ENCODE data around the gene MOSPD3. TPM values are rescaled to one million over a fixed set of nuclear protein-coding genes. Genes with fewer than 3 reads are reported as not detected.
A peak's percentile ranks its signal among the peaks of the same experiment; 100 is the strongest.
"Not testable (repeated sequence)": the region's sequence is repeated elsewhere in the genome, so short reads cannot be mapped to it uniquely, and the experiment has no call there.

The MOSPD3 gene
- total RNA-seq, 1 experiment from 2014 or later: 16.7 TPM

- Histone ChIP-seq H4K8ac (replicated peaks; ENCODE audit: insufficient read length, low read depth, low read length) (no peak overlapping the region), H3K4me1 (ENCODE audit: insufficient read depth, low read length) (peaks cover 4% of the 10 kb centered on the region; the same call in 1 of the 2 replicates), H3K56ac (ENCODE audit: insufficient read length, low read depth, low read length) (no peak overlapping the region), H4K91ac (ENCODE audit: insufficient read length, low read depth, low read length) (no peak overlapping the region), H2BK20ac (ENCODE audit: low read depth, low read length, poor library complexity, severe bottlenecking) (no peak overlapping the region), H2BK12ac (ENCODE audit: insufficient read length, low read depth, low read length) (no peak overlapping the region), H3K79me2 (ENCODE audit: insufficient read depth, low read length) (no peaks in the 10 kb centered on the region), H2AFZ (ENCODE audit: low read length) (no peak overlapping the region), H4K20me1 (ENCODE audit: control insufficient read depth, insufficient read depth, insufficient read length) (no peaks in the 10 kb centered on the region), H3K79me1 (ENCODE audit: insufficient read depth, low read depth, low read length, poor library complexity, severe bottlenecking) (no peaks in the 10 kb centered on the region), H3K23ac (ENCODE audit: insufficient read length, low read depth, low read length) (no peak overlapping the region), H3K4me2 (ENCODE audit: insufficient read depth, insufficient read length, low read length) (no peak overlapping the region), H3K9me3 (ENCODE audit: control insufficient read depth, low read depth, low read length) (no peaks in the 10 kb centered on the region), H2BK5ac (ENCODE audit: insufficient read length, low read length) (no peak overlapping the region), H2AK5ac (ENCODE audit: insufficient read length, low read length) (no peak overlapping the region), H3K4ac (ENCODE audit: low read depth, low read length) (no peak overlapping the region), H2BK15ac (ENCODE audit: low read depth, low read length) (no peak overlapping the region), H3K23me2 (ENCODE audit: insufficient read length, low read depth, low read length, poor library complexity, severe bottlenecking) (no peaks in the 10 kb centered on the region), H3K9ac (ENCODE audit: extremely low read depth, insufficient read length, low read length) (no peak overlapping the region), H3K27me3 (ENCODE audit: insufficient read depth, low read length) (no peaks in the 10 kb centered on the region), H4K5ac (ENCODE audit: insufficient read length, low read depth, low read length) (no peak overlapping the region), H3K27ac (ENCODE audit: insufficient read length, low read depth, low read length) (no peak overlapping the region), H3K18ac (ENCODE audit: insufficient read length, low read depth, low read length) (no peak overlapping the region), H3K14ac (ENCODE audit: insufficient read depth, low read length) (no peak overlapping the region), H3T11ph (ENCODE audit: low read length) (no peak overlapping the region), H2BK120ac (ENCODE audit: low read depth, low read length, poor library complexity, severe bottlenecking) (no peak overlapping the region)
- peak; percentile 94 for TF ChIP-seq CTCF (conservative IDR thresholded peaks at IDR 0.05)
- Mint-ChIP-seq H3K27ac (peak overlapping the region in 1 of 3 experiments; percentile 25; a peak in 1 of 7 replicates), H3K4me1 (peaks cover 13 to 18% of the 10 kb centered on the region in 2 experiments), H3K36me3 (ENCODE audit: insufficient read depth in 1 of 3, low read depth in 3 of 3) (peaks cover 2 to 5% (median 4%) of the 10 kb centered on the region in 3 experiments; a peak in 3 of 7 replicates), H3K4me3 (no peak overlapping the region; a peak in 1 of 5 replicates), H3K27me3 (ENCODE audit: low read depth) (no peaks in the 10 kb centered on the region), H3K9me3 (peaks cover 0 to 2% of the 10 kb centered on the region in 2 experiments; a peak in 1 of 5 replicates)
- DNase-seq: peak; percentile 87
- no CpG with 5 or more reads among the region's 12 CpGs for WGBS (ENCODE audit: extremely low coverage, insufficient read length, low lambda C conversion rate)
Observed at GRCh38 chr7:100563809-100564400, 48.4 kb upstream of the MOSPD3 start.

DNA sequence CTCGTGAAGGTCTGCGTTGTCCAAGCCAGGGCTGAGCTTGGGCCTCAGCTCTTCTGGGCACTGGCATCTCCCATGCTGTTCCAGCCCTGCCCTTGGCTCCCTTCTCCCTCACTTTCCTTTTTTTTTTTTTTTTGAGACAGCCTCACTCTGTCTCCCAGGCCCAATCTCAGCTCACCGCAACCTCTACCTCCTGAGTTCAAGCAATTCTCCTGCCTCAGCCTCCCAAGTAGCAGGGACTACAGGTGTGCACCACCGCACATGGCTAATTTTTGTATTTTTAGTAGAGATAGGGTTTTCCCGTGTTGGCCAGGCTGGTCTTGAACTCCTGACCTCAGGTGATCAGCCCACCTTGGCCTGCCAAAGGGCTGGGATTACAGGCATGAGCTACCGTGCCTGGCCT is 47.9 kb upstream of the MOSPD3 start:
- not testable (repeated sequence) for H3K23ac ChIP-seq (ENCODE audit: insufficient read length, low read depth, low read length); H4K5ac ChIP-seq (ENCODE audit: insufficient read length, low read depth, low read length); H3K79me1 ChIP-seq (ENCODE audit: insufficient read depth, low read depth, low read length, poor library complexity, severe bottlenecking); H3K4me2 ChIP-seq (ENCODE audit: insufficient read depth, insufficient read length, low read length); H2BK120ac ChIP-seq (ENCODE audit: low read depth, low read length, poor library complexity, severe bottlenecking); H3K79me2 ChIP-seq (ENCODE audit: insufficient read depth, low read length); H2BK15ac ChIP-seq (ENCODE audit: low read depth, low read length); H4K91ac ChIP-seq (ENCODE audit: insufficient read length, low read depth, low read length); H2BK12ac ChIP-seq (ENCODE audit: insufficient read length, low read depth, low read length); H3T11ph ChIP-seq (ENCODE audit: low read length); H3K56ac ChIP-seq (ENCODE audit: insufficient read length, low read depth, low read length); H2AFZ ChIP-seq (ENCODE audit: low read length); H3K27me3 Mint-ChIP-seq (ENCODE audit: low read depth); H2BK20ac ChIP-seq (ENCODE audit: low read depth, low read length, poor library complexity, severe bottlenecking); H4K20me1 ChIP-seq (ENCODE audit: control insufficient read depth, insufficient read depth, insufficient read length); H2BK5ac ChIP-seq (ENCODE audit: insufficient read length, low read length); H3K9me3 ChIP-seq (ENCODE audit: control insufficient read depth, low read depth, low read length); H3K36me3 Mint-ChIP-seq (ENCODE audit: insufficient read depth in 1 of 3, low read depth in 3 of 3); H4K8ac ChIP-seq (replicated peaks; ENCODE audit: insufficient read length, low read depth, low read length); H3K27ac Mint-ChIP-seq; H2AK5ac ChIP-seq (ENCODE audit: insufficient read length, low read length); H3K9ac ChIP-seq (ENCODE audit: extremely low read depth, insufficient read length, low read length); H3K27me3 ChIP-seq (ENCODE audit: insufficient read depth, low read length); H3K4me1 ChIP-seq (ENCODE audit: insufficient read depth, low read length); H3K23me2 ChIP-seq (ENCODE audit: insufficient read length, low read depth, low read length, poor library complexity, severe bottlenecking); H3K27ac ChIP-seq (ENCODE audit: insufficient read length, low read depth, low read length); DNase-seq; H3K9me3 Mint-ChIP-seq; H3K4ac ChIP-seq (ENCODE audit: low read depth, low read length); H3K14ac ChIP-seq (ENCODE audit: insufficient read depth, low read length); H3K18ac ChIP-seq (ENCODE audit: insufficient read length, low read depth, low read length)
- peaks cover 16 to 23% of the 10 kb centered on the region in 2 experiments for H3K4me1 Mint-ChIP-seq
- peak overlapping the region in 1 of 2 experiments; percentile 14; a peak in 1 of 5 replicates for H3K4me3 Mint-ChIP-seq
- no CpG with 5 or more reads among the region's 6 CpGs for WGBS (ENCODE audit: extremely low coverage, insufficient read length, low lambda C conversion rate)
